Neural cell (in vitro differentiated cells): ENCODE measurements around the gene WDFY1. TPM values are rescaled to one million over a fixed set of nuclear protein-coding genes. Genes with fewer than 3 reads are reported as not detected.

Source experiments
- H2AFZ ChIP-seq: fragments of 200-600, 300-800 bp; sonication (generic), shearing (Covaris generic); 2 replicates; pipeline ENCODE4 v1.6.0; 2014; ENCODE audit warnings: low read depth, mild to moderate bottlenecking, antibody characterized with exemption, low read length, moderate library complexity
- H3F3A ChIP-seq: fragments of 200-600 bp; shearing (Covaris generic); 2 replicates; pipeline ENCODE4 v1.6.1; 2016; ENCODE audit warnings: mild to moderate bottlenecking, moderate library complexity, mixed read lengths, antibody characterized with exemption, low read length; ENCODE audit not compliant: insufficient read depth, poor library complexity, severe bottlenecking
- H3K27ac ChIP-seq: fragments of 200-600, 300-800 bp; sonication (generic), shearing (Covaris generic); 2 replicates; pipeline ENCODE4 v1.5.1; 2014; ENCODE audit warnings: mild to moderate bottlenecking, low read length, moderate library complexity
- H3K27me3 ChIP-seq: fragments of 300-800, 200-600 bp; sonication (generic), shearing (Covaris generic); 2 replicates; pipeline ENCODE4 v1.6.0; 2014; ENCODE audit warnings: mild to moderate bottlenecking, low read depth, low read length, moderate library complexity; ENCODE audit not compliant: insufficient read depth
- H3K36me3 ChIP-seq: fragments of 300-800, 200-600 bp; sonication (generic), shearing (Covaris generic); 2 replicates; pipeline ENCODE4 v1.5.1; 2014; ENCODE audit warnings: mild to moderate bottlenecking, antibody characterized with exemption, low read length, moderate library complexity; ENCODE audit not compliant: insufficient read depth
- H3K4me2 ChIP-seq: fragments of 300-800, 200-600 bp; sonication (generic), shearing (Covaris generic); 2 replicates; pipeline ENCODE4 v1.6.0; 2014; ENCODE audit warnings: mild to moderate bottlenecking, low read length
- H3K4me3 ChIP-seq: fragments of 300-800, 200-600 bp; sonication (generic), shearing (Covaris generic); 2 replicates; pipeline ENCODE4 v1.5.1; 2014; ENCODE audit warnings: mild to moderate bottlenecking, low read length, moderate library complexity
- H3K79me2 ChIP-seq: fragments of 200-600 bp; shearing (Covaris generic); replicated peaks from 2 replicates; pipeline ENCODE4 v1.6.0; 2014; ENCODE audit warnings: mild to moderate bottlenecking, low read length, moderate library complexity; ENCODE audit not compliant: insufficient read depth
- H3K9ac ChIP-seq: fragments of 300-800, 200-600 bp; sonication (generic), shearing (Covaris generic); 2 replicates; pipeline ENCODE4 v1.6.1; 2016; ENCODE audit warnings: mild to moderate bottlenecking, low read length, mixed read lengths
- H3K9me2 ChIP-seq: fragments of 200-600 bp; shearing (Covaris generic); 2 replicates; pipeline ENCODE4 v1.6.1; 2016; ENCODE audit warnings: mild to moderate bottlenecking, low read length, mixed read lengths; ENCODE audit not compliant: insufficient read depth
- H3K9me3 ChIP-seq: fragments of 200-600, 300-800 bp; sonication (generic), shearing (Covaris generic); 2 replicates; pipeline ENCODE4 v1.6.1; 2016; ENCODE audit warnings: mild to moderate bottlenecking, mixed run types, low read length, moderate library complexity, mixed read lengths
- H4K20me1 ChIP-seq: fragments of 200-600 bp; shearing (Covaris generic); 2 replicates; pipeline ENCODE4 v1.6.1; 2016; ENCODE audit warnings: mild to moderate bottlenecking, mixed run types; ENCODE audit not compliant: insufficient read depth
- EP300 ChIP-seq: fragments of 450-650 bp; conservative IDR thresholded peaks from 2 replicates; pipeline ENCODE4 v1.6.1; 2014; ENCODE audit warnings: antibody characterized with exemption, mild to moderate bottlenecking, moderate library complexity; ENCODE audit not compliant: poor library complexity, severe bottlenecking
- EZH2 ChIP-seq: fragments of 200-600, 300-800 bp; shearing (Covaris generic), sonication (generic); IDR thresholded peaks from 2 replicates; pipeline ENCODE4 v1.6.1; 2014; ENCODE audit warnings: antibody characterized with exemption, low read length, borderline replicate concordance, mild to moderate bottlenecking; ENCODE audit not compliant: insufficient read depth, poor library complexity, severe bottlenecking
- MXI1 ChIP-seq: fragments of 450-650 bp; conservative IDR thresholded peaks from 2 replicates; pipeline ENCODE4 v1.6.1; 2014; ENCODE audit warnings: antibody characterized with exemption, mild to moderate bottlenecking; ENCODE audit not compliant: poor library complexity, severe bottlenecking
- POLR2AphosphoS5 ChIP-seq: IDR thresholded peaks from 2 replicates; pipeline ENCODE4 v1.6.1; 2012
- RAD21 ChIP-seq: fragments of 450-650 bp; conservative IDR thresholded peaks from 2 replicates; pipeline ENCODE4 v1.6.1; 2014; ENCODE audit warnings: antibody characterized with exemption, mild to moderate bottlenecking, moderate library complexity
- SMC3 ChIP-seq: fragments of 450-650 bp; conservative IDR thresholded peaks from 2 replicates; pipeline ENCODE4 v1.6.1; 2014; ENCODE audit warnings: antibody characterized with exemption, mild to moderate bottlenecking, moderate library complexity; ENCODE audit not compliant: poor library complexity
- TAF1 ChIP-seq: IDR thresholded peaks from 2 replicates; pipeline ENCODE4 v1.6.1; 2012; ENCODE audit warnings: low read depth
- polyA plus RNA-seq: library from polyadenylated mRNA; depleted of rRNA; stranded (reverse); fragments of >200 nt; gene quantifications from 2 replicates; pipeline ENCODE4 v1.2.3, GENCODE V29; 2014
- TF ChIP-seq, protein P1 (sequence below): fragments of 450-650 bp; IDR thresholded peaks from 2 replicates; pipeline ENCODE4 v1.5.1; 2014; ENCODE audit warnings: antibody characterized with exemption, mild to moderate bottlenecking, moderate library complexity; ENCODE audit not compliant: poor library complexity, severe bottlenecking
- TF ChIP-seq, protein P2 (sequence below): IDR thresholded peaks from 2 replicates; pipeline ENCODE4 v1.6.1; 2012; ENCODE audit warnings: borderline replicate concordance

WDFY1 gene
- polyA plus RNA-seq, 1 donor from 2014 or later = 49.4 TPM

DNA sequence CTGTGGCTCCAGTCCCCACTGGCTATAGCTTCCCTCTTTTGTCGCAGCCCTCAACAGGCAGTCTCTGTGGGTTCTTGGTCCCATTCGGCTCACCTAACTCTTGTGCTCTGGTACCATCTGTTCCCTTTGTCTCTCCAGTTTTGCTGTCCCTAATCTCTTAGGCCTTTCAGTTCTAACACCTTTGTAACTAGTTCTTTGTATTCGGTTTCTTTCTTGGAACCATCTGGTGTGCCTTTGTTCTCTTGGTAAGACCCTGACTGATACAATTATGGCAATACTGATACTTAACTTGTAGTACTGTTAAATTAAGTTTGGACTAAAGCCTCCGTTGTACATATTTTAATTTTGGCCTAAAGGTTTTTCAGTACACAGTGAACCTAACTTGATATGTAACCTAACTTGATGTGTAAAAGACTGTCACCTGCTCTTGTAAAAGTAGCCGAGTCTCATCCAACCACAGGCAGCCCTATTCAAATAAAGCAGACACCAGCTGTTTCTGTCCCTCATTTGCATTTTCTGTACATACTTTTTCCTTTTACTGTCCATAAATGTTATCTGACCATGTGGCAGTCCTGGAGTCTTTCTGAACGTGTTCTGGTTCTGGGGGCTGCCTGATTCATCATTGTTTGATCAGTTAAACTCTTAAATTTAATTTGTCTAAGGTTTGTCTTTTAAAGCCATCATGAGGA lies 7.3 kb upstream of the WDFY1 start:
- Histone ChIP-seq H4K20me1 (no peaks in the 10 kb centered on the region), H2AFZ (no peak overlapping the region), H3K79me2 (no peaks in the 10 kb centered on the region), H3K27me3 (no peaks in the 10 kb centered on the region), H3K27ac (no peak overlapping the region), H3K9ac (no peak overlapping the region), H3K36me3 (no peaks in the 10 kb centered on the region), H3K9me3 (no peaks in the 10 kb centered on the region), H3F3A (no peaks in the 10 kb centered on the region), H3K9me2 (no peaks in the 10 kb centered on the region), H3K4me2 (no peak overlapping the region), H3K4me3 (no peak overlapping the region)
- TF ChIP-seq EP300 = no peak
- TF ChIP-seq TAF1 = no peak
- TF ChIP-seq RAD21 = no peak
- no peak for TF ChIP-seq MXI1
- TF ChIP-seq EZH2 = no peak
- TF ChIP-seq, protein P1, sequence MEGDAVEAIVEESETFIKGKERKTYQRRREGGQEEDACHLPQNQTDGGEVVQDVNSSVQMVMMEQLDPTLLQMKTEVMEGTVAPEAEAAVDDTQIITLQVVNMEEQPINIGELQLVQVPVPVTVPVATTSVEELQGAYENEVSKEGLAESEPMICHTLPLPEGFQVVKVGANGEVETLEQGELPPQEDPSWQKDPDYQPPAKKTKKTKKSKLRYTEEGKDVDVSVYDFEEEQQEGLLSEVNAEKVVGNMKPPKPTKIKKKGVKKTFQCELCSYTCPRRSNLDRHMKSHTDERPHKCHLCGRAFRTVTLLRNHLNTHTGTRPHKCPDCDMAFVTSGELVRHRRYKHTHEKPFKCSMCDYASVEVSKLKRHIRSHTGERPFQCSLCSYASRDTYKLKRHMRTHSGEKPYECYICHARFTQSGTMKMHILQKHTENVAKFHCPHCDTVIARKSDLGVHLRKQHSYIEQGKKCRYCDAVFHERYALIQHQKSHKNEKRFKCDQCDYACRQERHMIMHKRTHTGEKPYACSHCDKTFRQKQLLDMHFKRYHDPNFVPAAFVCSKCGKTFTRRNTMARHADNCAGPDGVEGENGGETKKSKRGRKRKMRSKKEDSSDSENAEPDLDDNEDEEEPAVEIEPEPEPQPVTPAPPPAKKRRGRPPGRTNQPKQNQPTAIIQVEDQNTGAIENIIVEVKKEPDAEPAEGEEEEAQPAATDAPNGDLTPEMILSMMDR = no peak
- TF ChIP-seq SMC3 = no peak
- TF ChIP-seq, protein P2, sequence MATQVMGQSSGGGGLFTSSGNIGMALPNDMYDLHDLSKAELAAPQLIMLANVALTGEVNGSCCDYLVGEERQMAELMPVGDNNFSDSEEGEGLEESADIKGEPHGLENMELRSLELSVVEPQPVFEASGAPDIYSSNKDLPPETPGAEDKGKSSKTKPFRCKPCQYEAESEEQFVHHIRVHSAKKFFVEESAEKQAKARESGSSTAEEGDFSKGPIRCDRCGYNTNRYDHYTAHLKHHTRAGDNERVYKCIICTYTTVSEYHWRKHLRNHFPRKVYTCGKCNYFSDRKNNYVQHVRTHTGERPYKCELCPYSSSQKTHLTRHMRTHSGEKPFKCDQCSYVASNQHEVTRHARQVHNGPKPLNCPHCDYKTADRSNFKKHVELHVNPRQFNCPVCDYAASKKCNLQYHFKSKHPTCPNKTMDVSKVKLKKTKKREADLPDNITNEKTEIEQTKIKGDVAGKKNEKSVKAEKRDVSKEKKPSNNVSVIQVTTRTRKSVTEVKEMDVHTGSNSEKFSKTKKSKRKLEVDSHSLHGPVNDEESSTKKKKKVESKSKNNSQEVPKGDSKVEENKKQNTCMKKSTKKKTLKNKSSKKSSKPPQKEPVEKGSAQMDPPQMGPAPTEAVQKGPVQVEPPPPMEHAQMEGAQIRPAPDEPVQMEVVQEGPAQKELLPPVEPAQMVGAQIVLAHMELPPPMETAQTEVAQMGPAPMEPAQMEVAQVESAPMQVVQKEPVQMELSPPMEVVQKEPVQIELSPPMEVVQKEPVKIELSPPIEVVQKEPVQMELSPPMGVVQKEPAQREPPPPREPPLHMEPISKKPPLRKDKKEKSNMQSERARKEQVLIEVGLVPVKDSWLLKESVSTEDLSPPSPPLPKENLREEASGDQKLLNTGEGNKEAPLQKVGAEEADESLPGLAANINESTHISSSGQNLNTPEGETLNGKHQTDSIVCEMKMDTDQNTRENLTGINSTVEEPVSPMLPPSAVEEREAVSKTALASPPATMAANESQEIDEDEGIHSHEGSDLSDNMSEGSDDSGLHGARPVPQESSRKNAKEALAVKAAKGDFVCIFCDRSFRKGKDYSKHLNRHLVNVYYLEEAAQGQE = no peak
- no peak for TF ChIP-seq POLR2AphosphoS5

DNA sequence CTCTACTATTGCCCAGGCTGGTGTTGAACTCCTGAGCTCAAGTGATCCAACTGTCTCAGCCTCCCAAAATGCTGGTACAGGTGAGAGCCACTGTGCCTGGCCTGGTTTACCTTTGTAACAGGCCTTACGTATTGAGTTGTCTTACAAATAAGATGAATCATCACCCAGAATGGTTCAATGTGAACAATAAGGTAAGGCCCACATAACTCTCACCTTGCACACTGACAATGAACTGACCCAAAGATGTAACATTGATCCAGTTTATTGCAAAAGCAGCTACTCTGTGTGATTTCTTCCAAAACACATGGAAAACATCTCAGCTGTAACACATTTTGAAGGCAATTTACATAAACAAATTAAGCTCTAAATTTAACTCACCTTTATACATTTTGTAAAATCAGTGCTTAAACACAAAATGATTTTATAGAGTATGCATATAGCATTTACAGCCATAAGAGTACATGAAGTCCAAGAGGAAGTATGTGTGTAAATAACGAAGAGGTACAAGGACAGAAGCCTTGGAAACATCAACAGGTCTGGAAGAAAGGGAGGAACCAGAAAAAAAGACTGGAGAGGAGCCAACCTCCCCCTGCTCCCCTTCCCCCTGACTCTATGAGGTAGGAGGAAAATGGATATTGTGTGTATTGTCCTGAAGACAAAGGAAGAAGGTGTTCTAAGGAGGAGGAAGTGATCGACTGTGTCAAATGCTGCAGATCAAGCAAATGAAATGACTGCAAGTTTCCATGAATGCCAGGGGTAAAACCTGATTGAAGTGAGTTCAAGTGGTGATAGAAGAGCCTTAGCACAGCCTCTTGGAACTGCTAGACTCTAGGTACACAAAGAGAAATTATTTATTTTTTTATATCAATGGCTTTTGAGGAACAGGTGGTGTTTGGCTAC lies 5.6 kb upstream of the WDFY1 start:
- H3K27ac ChIP-seq = no peak overlapping the region
- TF ChIP-seq TAF1 (no peak), RAD21 (no peak), MXI1 (no peak)
- TF ChIP-seq, protein P2 = no peak

More for the DNA sequence above, 5.6 kb upstream of the WDFY1 start:
- H2AFZ ChIP-seq = no peak overlapping the region
- peaks cover 2% of the 10 kb centered on the region for H3K79me2 ChIP-seq
- H3K27me3 ChIP-seq = no peaks in the 10 kb centered on the region
- no peaks in the 10 kb centered on the region for H3K36me3 ChIP-seq
- no peaks in the 10 kb centered on the region for H3K9me3 ChIP-seq
- no peak overlapping the region for H3K9ac ChIP-seq
- no peak overlapping the region for H3K4me3 ChIP-seq
- no peaks in the 10 kb centered on the region for H3F3A ChIP-seq
- H3K4me2 ChIP-seq = no peak overlapping the region
- H3K9me2 ChIP-seq = no peaks in the 10 kb centered on the region
- no peaks in the 10 kb centered on the region for H4K20me1 ChIP-seq
